Measurements from ENCODE around the gene IKZF2.

IKZF2 gene

DNA sequence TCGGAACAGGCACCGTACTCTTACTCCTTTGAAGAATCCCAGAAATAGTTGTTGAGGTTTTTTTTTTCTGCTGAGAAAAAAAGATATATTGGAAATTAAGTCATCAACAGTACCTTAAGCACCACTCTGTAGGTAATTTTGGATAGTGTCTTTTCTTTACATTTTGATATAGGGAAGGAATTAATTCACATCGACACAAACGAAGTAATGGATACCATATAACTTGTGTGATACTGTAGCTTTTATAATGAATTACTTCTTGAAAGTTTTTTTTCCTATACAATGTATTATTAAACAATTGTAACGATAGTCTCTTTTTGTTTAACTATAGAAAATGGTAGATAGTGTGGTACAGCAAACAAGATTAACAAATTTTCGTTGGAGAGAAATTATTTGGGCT lies 1.5 kb upstream of the IKZF2 start:
- no peak for DNase-seq (ENCODE audit: low read depth, low spot score)

- no peak for DNase-seq (ENCODE audit: low read depth, low spot score)
Measured at GRCh38 chr2:213152065-213152794, 818 bp upstream of the IKZF2 start.

- DNase-seq (ENCODE audit: low read depth, low spot score) = no peak
Measured at GRCh38 chr2:213150315-213151097, 906 bp downstream of the IKZF2 start.

GRCh38 chr2:213149949-213150314 lies 1.5 kb downstream of the IKZF2 start:
- no peak for DNase-seq (ENCODE audit: low read depth, low spot score)

DNA sequence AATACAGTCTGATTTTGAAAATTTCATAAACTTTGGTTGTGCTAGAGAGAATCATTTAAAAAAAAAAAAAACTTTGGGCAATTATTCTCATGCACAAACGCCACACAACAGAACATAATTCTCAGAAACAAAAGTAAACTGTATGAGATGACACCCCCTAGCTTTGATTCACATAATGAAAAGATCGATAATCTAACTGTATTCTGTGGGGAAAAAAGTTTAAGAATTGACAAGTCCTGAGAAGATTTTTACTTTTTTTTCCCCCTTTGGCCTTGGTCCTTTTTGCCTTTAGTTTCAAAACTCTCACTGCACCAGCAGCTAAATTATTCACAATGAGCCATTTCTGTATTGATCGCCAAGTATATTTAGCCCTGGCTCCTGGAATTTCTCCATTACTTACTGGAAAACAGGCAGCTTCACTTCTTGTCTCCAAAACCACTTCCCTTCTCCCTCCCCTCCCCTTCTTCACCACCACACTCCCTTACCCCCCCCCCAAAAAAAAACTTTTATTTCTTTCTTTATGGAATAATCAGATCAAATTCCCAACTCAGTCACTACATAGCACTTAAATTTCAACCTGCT lies 2.0 kb downstream of the IKZF2 start:
- no peak for DNase-seq (ENCODE audit: low read depth, low spot score)

GRCh38 chr2:213148572-213149261 lies 2.7 kb downstream of the IKZF2 start:
- no peak for DNase-seq (ENCODE audit: low read depth, low spot score)

- no peak for DNase-seq (ENCODE audit: low read depth, low spot score)
Measured at GRCh38 chr2:213147538-213147937, 3.9 kb downstream of the IKZF2 start.

GRCh38 chr2:213145715-213146242 lies 5.6 kb downstream of the IKZF2 start:
- no peak for DNase-seq (ENCODE audit: low read depth, low spot score)

DNA sequence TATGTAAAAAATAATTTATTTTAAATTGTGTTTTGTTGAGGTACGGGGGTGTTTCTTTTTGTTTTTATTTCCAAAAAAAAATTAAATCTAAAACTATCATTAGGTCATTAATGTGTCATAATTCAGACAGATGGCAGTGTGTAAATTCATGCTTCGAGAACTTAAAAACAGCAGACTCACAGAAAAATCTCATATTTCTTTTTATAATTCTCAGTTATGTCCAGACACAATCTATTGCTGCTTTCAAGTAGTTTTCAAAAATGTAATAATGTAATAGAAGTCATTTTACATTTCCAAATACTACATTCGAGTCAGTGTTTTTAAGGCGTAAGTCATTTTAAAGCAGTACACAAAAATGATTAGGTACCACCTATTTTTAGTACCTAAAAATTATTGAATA lies 14.3 kb downstream of the IKZF2 start:
- DNase-seq (ENCODE audit: low read depth, low spot score) = no peak

- DNase-seq (ENCODE audit: low read depth, low spot score) = no peak
Measured at GRCh38 chr2:213129311-213129710, 22.1 kb downstream of the IKZF2 start.

GRCh38 chr2:213125646-213126347 lies 25.6 kb downstream of the IKZF2 start:
- no peak for DNase-seq (ENCODE audit: low read depth, low spot score)

GRCh38 chr2:213122725-213123124 lies 28.7 kb downstream of the IKZF2 start:
- DNase-seq (ENCODE audit: low read depth, low spot score) = no peak

DNA sequence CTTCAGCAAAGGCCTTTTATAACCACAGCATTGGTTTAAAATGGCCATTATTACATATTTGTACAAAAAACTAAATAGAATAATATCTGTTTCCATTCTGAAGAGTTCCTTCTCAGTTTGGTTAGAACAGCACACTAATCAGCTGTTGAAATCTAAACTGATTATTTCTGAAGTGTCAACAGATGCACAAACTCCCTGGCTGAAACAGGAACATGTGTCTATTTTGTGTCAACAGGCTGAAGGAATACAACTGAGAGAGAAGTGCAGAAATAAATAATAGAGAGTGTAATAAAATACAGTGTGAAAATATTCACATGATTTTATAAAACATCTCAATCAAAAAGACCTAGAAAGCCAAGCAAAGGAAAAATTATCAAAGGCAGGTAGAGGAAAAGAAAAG lies 29.7 kb downstream of the IKZF2 start:
- no peak for DNase-seq (ENCODE audit: low read depth, low spot score)

GRCh38 chr2:213119061-213119809 lies 32.2 kb downstream of the IKZF2 start:
- peak; percentile 45 for DNase-seq (ENCODE audit: low read depth, low spot score)

DNA sequence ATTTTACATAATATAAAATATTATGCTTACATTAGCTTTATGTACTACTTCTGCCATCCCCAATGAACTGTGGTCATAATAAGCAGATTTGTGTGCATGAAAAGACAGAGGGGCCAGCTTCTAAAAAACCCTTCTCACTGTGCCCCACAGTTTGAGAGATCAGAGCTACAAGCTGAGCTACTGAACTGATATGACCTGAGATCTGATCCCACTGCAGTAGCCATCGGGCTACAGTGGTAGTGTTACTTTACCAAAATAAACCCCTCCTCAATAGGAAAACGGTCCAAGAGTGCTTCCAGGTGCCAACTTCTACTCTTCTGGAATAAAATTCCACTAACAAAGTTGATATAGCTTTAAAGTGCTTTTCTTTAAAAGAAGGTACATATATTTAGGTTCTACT lies 43.1 kb downstream of the IKZF2 start:
- DNase-seq (ENCODE audit: low read depth, low spot score) = no peak

DNA sequence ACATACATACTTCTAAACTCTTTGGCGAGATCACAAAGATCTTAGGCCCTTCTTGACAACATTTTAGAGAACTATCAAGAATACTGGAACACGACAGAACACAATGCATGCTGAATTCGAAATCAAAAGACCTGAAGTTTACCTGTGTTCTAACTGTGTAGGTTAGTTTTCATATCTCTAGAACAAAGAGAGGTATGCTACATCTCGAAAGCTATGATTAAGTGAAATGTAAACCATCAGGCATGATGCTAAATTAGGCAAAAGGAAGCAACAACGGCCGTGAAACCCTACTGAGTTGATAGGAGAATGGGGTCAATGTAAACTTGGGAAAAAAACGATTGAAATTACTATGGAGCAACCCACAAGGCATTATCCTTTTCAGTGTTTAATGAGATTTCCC lies 43.7 kb downstream of the IKZF2 start:
- DNase-seq (ENCODE audit: low read depth, low spot score) = no peak

DNA sequence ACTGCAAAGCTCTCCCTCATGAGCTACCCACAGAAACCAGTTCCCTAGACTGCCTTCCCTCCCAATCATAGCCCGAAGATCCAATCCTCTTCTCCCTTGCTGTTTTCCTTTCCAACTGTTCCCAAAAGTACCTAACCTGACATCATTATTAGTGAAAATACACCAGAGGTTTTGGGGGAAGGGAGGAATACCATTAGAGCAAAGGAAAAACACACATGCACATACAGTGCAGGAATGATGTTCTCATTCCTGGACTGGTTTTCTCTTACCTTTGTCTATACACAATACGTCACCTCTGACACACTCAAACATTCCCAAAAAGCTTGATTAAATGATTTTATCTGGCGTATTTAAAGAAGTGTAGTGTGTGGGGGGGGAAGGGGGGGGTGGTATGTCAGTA lies 46.2 kb downstream of the IKZF2 start:
- no peak for DNase-seq (ENCODE audit: low read depth, low spot score)

DNA sequence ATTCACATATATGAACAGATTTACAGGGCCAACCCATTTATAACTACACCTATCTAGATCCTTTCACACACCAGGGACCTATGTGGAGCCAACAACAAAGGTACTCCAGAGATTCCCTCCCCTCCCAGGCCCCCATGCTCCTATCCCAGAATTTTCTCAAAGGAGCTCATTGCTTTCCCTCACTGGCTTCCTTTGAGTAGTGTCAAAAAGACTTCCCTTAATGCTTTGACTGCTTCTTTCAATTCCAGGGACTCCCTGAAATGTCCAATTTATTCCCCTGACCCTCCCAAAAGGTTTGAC lies 46.6 kb downstream of the IKZF2 start:
- DNase-seq (ENCODE audit: low read depth, low spot score) = no peak

DNA sequence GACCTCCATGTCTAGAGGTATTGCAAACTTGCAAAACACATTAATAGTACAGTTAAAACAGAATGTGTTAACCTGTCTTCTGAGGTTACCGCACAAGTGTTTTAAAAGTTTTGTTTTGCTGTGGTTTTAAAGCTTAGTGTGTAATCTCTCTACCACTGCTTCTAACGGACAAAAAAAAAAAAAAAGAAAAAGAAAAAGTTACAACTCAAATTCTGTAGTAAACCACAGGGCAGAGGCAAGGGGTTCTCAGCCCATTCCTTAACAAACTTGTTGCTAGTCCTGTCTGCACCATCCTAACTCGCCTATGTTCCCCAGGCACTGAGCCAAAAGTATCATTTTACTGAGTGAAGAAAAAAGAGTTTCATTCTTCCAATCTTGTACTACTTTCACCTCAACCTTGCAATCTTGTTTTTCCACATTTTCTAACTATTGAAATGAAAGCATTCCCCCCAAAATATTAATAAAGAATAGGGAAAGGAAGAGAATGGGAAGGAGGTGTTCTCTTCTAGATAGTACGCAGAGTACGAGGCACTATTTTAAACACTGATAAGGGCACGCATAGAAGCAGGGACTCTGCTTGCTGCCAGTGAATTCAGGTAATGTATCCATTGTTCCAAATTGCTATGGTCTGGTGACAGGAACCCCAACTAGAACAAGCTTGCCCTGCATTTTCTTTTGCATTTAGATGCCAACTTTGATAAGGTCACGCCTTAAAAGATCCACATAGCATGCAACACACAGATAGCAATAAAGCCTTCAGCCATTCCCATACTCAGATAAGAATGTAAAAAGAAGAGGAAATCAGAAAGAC lies 47.1 kb downstream of the IKZF2 start:
- DNase-seq (ENCODE audit: low read depth, low spot score) = peak; percentile 40

Data from smooth muscle cell of the brain vasculature (primary cell).